Daoy (cell line): ENCODE results near the gene ZNF526. TPM values are rescaled to one million over a fixed set of nuclear protein-coding genes. Genes with fewer than 3 reads are reported as not detected.

Experiments used
- DNase-seq: peaks from one replicate; pipeline ENCODE4 v3.0.0-alpha.2; 2015; ENCODE audit warnings: low read depth
- total RNA-seq: library from RNA; depleted of rRNA; stranded (reverse); fragments of >200 nt; shearing (Covaris generic); gene quantifications from 2 replicates; pipeline ENCODE4 v1.2.3, GENCODE V29; 2014

ZNF526 gene
- total RNA-seq, 1 experiment from 2014 or later: 9.1 TPM

DNA sequence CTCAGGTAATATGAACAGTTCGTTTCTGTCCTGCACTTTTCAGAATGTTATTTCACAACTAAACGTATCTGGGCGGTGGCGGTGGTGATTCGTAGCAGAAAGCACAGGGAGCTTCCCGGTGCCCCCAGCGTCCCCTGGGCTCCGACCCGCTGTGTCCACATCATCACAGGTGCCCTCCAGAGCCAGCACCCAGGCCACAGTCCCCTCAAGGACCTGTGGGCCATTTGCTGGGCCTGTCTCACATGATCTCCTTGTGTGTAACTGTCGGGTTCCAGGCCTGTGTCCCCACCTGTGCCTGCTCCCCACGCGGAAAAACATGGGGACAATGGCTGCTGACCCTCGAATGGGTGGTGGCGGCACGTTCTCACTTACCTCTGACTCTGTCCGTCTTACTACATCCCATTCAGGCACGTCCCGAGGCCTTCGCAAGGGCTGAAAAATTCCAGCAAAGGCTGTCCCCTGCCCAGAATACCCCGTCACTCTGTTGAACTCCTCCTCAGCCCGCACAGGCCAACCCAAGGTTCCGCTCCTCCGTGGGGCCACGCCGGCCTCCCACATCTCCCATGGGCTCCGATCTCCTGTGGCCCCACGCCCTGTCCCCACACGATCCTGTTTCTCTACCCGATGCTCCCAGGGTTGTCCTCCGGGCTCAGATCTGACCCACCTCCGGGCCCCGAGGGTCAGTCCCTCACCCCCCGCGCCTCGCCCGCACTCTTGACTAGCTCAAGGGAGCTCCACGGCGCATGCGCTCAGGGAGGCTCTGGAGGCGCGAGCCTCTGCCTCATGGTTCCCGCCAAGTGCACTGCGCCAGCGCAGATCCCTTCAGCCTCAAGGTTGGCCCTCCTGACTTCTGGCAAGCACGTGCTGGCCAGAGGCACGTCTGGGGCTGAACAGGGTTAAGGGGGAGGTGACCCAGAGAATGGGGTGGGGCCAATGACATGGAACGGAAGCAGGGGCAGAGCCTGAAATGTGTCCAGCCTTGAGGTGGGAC is 23.8 kb upstream of the ZNF526 start:
- DNase-seq: no peak

DNA sequence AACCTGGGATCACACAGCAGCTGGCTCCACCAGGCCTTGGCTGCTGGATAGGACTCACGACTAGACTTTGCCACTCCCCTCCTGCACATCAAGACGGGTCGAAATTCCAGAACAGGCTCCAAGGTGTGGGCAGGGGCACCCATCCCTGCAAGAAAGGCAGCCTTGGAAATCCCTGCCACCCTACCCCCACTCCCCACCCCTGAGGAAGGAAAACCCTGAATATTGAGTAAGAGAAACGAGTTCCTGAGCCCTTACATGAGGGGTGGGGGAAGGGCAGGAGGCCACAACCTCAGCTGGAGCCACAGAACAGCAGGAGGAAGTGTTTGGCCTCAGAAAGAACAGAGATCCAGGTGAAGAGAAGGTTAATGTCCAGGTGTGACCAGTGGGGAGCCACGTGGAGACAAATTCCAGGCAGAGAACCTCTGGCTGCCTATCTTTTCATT is 22.7 kb upstream of the ZNF526 start:
- DNase-seq: no peak

DNA sequence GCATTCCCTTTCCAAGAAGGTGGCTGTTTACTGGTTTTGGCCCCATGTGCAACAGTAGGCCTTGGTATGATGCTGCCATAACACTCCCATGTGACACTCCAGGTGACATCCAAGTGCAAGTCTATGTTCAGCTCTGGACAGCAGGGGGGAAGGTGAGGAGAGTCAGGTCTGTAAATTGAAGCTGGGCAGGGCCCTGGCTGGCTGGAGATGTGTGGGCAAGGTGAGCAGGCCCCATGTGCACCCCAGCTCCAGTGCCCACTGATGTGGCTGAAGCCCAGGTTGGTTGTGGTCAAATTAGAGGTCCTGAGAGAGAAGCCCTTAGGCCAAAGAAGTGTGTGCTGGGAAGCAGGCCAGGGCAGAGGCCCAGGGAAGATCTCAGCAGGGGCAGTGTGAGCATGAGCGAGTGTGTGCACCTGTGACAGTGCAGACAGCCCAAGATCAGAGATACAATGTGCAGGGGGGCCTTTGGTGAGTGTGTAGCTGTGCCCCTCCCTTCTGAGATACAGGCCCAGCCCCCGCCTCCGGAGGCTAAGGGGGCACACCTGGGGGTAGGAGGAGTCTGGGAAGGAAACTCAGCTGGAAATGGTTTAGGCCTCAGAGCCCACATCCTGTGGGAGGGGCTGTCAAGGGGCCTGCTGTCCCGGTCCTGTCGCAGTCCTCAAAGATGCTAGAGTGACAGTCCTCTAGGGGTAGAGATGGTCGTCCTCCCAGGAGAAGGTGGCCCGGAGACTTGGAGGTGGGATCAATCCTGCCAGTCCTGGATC is 21.3 kb upstream of the ZNF526 start:
- DNase-seq: no peak

DNA sequence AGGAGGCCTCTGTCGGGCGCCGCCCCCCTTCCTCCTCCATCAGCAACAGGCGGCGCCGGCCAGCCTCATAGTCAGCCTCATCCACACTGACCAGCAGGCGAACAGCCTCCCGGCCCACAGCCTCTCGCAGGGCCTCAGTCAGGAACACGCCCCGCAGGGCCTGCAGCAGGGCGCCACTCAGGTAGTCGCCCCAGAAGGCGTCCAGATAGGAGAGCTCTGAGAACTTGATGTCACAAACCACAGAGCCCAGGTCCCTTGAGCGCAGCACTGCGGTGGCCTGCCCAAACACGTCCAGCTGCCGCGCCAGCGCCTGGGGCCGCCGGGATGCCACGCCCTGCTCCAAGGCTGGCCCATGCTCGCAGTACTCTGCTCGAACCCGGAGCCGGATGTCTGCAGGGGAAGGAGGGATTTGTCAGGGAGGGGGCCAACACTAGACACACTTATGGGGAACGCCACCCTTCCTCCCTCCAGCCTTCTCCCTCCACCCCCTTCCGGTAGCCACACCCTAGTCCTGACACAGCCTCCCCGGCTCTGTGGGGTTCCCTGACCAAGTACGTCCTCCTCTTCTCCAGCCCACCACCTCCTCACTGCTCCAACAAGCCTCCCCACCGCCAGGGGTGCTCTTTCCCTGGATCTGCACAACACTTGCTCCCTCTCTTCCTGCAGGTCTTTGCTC is 20.5 kb upstream of the ZNF526 start:
- no peak for DNase-seq

DNA sequence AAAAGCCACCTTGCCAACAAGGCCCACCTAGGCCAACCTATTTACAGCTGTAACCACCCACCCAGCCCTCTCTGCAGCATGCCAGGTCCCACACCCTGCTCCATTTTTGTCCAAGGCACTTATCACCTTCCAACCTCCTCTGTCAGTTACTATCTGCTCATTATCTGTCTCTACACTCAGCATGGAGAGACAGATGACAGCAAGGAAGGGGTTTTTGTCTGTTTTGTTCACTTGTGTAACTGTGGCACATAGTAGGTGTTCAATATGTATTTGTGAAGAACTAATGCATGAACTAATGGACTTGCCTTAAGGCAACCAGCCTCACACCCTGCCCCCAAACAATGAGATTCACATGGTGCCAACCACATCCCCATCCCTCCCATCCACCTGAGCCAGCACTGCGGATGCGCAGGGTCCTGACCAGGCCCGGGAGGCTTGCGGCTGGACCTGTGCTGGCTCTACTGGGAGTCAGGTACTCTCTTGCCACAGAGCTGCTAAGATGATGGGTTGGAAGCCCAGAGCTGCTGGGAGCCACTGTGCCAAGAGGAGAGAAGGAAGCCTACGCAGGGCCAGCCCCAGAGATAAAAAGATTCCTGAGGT is 19.9 kb upstream of the ZNF526 start:
- DNase-seq: no peak

DNA sequence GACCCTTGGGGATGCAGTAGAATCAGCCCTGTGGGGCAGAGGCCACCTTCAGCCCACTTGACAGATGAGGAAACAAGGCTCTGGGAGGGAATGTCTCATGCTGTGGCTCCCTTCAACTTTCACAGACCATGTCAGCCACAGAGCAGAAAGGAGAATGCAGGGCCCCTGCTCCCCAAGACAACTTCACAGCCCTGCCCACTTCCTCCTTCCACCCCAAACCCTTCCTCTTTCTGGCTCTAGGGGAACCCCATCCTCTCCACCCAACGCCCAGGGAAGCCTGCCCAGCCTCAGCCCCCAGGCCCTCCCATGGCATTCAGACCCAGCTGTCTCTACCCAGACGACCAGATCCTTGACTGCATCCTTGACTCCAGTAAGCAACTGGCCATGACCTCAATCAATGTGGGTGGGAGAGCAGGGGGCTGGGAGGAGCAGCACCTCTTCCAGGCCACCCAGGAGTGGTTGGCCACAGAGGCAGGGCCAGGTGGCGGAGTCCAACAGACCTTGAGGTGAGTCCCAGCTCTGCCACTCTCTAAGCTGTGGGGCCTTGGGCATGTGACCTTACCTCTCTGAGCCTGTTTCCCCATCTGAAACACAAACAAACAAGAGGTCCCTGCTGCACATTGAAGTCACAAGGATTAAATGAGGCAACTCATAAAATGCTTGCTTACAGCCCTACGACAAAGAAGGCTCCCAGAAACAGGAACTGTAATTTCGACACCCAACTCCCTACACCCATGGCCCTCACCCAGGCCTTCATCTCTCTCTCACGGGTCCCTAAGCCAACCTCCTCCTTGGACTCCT is 18.4 kb upstream of the ZNF526 start:
- DNase-seq: no peak

DNA sequence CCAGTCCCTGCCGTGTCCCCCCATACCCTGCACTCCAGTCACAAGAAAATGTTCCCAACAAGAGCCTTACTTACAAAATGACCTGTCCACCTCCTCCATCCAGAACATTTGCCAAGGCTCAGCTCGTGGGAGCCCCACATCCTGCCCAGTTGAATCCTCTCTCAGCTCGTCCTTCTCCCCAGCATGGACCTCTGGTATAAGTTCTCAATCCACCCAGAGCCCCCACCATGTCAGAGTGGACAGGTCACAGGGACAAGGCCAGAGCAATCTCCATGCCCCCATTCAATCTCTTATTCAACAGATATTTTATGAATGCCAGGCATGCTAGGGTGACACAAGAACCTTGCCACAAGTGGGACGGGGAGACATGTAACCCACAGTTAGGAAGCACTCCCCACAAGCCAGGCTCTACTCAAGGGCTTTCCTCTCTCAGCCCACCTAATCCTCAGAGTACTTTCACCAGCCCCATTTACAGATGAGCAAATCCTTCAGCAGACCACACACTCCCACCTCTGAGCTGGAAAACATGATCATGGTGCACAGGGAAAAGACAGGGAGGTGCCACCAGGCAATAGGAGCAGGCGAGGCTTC is 17.7 kb upstream of the ZNF526 start:
- DNase-seq: no peak

DNA sequence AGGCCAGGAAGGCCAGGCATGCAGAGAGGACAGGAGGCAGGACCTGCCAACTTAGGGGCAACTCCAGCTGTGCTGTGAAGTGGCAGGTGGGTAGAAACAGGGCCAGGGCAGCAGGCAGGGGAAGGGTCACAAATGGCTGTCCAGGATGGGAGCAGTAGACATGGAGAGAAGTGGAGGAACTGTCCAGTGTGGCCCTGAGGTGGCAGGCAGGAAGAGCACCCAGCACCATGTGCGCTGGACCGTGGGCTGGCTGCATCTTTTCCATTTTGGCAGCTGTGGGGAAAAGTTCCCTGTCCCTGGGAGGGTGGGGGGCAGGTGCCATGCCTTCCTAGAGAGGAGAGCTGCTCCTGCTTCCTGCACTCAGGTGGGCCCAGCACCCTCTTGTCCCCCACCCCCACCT is 16.4 kb upstream of the ZNF526 start:
- DNase-seq: no peak

DNA sequence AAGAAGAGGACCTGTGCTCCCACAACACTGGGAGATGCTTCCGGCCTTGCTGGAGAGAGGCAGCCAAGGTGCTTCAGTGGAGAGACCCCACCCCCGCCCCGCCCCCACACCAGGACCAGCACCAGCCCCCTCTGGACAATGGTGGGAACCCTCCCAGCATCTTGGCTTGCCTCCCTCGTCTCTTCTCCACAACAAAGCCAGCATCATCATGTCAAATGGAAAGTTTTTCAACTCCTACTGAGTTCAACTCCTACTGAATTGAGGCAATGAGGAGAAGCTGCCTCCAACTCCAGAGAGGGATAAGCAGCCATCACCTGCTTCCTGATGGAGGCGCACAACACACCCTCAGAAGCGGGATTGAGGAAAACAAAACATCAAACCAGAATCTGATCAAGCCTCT is 15.4 kb upstream of the ZNF526 start:
- DNase-seq: no peak

DNA sequence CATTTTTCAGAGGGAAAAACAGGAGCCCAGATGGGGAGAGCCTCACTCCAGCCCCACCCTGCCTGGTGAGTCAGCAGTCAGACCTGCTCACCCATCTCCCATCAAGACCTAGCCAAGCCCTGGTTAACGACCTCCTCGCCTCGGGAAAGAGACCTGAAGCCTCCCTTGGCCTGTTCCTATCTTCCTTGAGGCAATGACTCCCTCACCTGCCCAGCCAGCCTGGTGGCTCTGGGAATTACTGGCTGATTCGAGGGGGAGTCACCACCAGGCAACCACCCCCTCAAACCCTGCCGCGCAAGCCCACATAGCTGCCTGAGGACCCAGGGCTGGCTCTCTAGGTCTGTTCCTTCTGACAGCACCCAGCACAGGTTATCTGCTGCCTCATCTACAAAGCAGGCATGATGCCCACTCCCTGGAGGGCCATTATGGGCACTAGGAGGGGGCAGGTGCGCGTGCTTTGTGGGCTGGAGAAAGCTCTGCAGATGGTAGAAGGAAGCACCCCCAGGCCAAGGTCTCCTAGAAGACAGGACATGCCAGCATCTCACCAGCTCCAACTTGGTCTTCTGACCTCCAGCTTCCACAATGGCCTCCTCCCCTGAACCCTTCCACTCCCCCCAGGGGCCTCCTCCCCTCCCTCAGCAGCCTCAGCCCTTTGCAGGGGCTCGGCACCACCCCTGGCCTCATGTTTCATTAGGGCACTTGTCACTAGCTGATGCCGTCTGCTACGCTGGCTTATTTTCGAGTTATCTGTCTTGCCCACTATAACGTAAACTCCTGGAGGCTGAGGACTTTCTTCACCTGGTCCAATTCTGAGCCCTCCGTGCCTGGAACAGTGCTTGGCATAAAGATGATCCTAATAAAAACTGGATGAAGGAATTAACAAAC is 13.0 kb upstream of the ZNF526 start:
- DNase-seq: peak; percentile 83

DNA sequence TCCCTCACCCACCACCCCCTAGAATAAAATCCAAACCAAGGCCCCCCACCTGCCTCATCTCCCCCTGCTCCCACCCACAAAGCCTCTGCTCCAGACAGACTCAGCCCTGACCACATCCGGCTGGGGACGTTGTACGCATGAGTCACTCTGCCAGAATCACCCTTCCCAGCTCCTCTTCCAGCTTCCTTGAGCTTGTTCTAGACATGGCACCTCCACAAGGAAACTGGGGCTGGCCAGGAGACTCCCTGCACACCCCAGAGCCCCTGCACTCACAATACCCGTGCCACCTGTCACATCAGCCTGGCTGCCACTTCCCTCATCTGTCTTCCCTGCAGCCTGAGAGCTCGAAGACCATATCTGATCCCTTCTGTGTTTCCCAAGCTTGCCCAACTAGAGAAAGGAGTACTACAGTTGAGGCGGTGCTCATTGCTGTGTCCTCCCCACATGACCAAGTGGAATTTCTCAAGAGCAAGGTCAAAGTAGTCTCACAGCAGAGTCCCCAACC is 12.3 kb upstream of the ZNF526 start:
- DNase-seq: peak; percentile 93

DNA sequence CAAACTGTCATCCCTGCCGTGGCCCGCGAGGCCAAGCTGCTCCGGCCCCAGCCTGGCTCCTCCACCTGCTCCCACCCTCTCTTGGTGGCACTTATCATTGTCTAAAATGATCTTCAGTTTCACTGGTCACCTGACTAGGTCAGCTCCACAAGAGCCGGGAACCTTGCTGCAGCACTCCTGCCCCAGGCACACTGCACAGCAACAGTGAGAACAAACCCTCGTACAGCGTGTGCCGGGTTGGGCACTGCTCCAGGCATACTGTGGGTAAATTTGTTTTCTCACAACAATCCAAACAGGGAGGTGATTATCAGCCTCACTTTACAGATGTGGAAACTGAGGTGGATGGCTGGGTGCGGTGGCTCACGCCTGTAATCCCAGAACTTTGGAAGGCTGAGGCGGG is 11.5 kb upstream of the ZNF526 start:
- no peak for DNase-seq

DNA sequence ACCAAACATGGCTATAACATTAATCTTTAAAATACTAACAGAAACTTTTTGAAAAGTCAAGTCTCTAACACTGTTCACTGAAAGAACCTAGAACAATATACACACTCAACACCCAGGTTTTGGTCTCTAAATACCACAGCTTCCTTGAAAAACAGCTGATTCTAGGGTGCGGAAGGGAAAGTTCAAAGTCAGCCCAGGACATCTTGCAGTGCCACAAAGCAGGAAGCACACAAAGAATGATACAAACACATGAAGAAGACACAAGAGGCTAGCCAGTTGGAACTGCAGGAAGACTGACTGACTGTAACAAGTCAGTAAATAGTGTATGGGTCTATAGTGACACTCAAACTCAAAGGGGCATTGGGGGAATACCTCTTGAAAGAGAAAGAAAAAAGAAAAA is 7.2 kb upstream of the ZNF526 start:
- no peak for DNase-seq

DNA sequence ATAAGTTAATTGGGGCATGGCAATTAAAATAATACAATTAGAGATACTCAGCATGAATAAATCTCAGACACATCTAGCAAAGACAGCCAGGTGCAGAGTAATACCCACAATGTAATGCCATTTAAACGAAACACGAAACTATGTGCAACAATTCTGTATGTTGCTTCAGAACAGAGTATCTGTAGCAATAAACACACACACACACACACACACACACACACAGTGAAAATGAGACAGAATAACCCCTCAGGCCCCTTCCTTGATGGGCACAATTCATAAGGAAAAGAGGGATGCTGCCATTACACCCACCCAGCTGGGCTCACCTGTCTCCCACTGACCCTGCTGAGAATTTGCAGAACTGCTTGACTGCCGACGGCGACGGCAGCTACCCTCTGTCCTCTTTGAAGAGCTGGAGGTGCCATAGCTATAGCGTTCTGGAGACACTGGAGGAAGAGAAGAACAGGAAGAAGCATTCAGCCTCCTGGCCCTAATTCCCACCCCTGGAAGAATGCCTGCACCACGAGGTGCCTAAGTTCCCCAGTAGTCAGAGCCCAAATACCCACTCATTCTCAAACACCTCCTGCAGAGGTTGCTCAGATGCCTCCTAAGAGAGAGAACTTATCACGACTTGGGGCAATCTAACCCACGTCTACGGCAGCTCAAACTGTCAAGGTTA is 5.2 kb upstream of the ZNF526 start:
- DNase-seq: no peak

DNA sequence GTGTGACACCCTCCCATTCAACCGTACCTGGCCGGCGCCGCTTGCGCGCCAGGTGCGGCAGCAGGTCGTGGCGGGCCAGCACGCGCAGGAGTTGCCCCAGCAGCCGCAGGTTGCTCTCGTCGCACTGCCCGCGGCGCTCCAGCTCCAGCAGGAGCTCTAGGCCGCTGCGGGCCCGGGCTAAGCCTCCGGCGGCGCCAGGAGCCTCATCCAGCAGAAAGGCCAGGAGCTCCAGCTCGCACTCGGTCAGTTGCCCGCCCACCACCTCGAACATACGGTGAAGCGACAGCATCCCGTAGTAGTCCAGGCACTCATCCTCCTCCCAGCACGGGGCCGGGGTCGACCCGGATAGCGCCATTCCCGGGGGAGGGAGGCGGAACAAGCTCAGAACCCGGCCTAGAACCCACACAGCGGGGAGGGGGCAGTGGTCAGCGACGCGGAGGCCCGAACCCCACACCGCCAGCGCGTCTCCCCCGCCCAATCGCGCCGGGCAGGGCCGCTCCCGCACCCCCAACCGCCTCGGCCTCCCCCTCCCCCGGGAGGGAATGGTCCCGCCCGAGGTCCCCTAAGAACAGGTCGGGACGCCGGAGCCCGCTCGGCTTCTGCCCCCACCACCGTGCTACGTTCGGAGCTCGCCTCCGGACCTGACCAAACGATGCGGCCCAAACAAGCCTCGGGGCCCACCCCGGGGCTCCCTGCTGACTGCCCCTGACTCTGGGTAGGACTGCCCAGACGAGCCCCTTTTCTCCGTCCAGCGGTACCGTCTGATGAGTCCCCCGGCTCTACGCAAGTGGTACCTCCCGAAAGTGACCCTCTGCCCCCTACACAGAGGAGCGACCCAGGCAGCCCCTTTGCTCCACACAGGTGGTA is 3.2 kb upstream of the ZNF526 start:
- DNase-seq: peak; percentile 37

DNA sequence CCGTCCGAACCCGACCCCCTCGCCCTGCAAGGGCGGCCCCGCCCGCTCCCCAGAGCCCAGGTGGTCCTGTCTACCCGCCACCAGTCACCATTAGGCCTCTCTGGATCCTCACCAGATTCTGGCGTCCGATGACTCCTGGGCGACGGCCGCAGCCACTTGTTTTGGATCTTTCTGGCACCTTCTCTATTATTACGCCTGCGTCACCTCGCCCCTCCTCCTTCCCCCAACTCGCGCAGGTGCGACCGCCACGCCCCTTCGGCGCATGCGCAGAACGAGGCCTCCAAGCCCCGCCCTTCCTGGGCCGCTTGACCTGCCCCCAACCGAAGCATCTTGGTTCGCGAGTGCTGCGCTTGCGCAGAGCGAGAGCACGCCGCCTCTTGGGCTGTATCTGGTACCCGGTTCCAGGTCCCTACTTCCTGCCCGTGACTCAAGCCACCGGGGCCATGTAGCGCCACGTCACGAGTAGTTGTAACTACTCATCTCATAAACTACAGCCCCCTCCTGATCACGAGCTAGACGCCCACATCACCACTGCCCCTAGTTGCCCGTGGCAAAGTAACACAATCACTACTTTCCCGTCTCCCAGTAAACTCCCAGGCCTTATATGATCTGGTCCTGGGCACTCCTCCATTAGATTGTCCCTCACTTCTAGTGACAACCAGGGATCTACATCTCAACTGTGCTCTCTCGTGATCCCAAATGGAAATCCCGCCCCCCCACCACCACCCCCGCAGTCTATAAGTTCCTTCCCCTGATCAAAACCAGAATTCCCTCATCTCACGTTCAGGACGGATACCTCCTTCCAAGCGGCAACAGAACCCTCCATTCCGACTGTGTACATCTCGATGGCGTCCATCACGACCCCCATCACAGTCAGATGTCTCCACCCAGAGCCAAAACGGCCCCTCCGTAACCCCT is 2.3 kb upstream of the ZNF526 start, which contains the start of gene DEDD2:
TSS of gene DEDD2 (minus strand) at position 158 of the 918 bp plus-strand sequence. CDS start 670 bp downstream, outside the sequence.
- peak; percentile 99 for DNase-seq

DNA sequence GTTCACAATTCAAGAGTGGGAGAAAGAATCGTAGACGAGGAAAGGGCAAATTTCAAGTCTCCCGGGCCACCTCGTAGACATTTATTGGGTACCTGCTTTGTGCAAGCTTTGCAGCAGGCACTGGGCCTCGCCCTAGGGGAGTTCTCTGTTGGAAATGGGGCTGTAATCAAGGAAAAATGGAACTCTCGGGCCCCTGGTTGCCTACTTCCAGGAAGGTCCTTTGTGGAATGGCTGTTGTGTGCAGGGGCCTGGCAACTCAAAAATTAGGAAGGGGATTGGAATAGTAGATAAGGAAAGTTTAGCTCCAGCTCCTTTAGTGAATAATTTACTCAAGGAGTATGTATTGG is 612 bp downstream of the ZNF526 start:
- no peak for DNase-seq
